HEK293 (cell line): ENCODE measurements around the gene TMEM170A.

Source experiments
- SALL2 ChIP-seq: fragments of 450-650 bp; formaldehyde crosslinking; IDR thresholded peaks from 2 replicates; pipeline ENCODE4 v1.5.0; 2017; ENCODE audit warnings: missing biosample characterization, mild to moderate bottlenecking, missing genetic modification characterization, borderline replicate concordance
- TCF7L2 ChIP-seq: IDR thresholded peaks from 2 replicates; pipeline ENCODE4 v1.6.1; 2011; ENCODE audit warnings: low read depth, mild to moderate bottlenecking, inconsistent platforms, low read length, moderate library complexity, borderline replicate concordance
- YY1 ChIP-seq: fragments of 450-650 bp; formaldehyde crosslinking; IDR thresholded peaks from 2 replicates; pipeline ENCODE4 v1.5.1; 2018; ENCODE audit warnings: missing biosample characterization, missing genetic modification characterization
- ZBTB20 ChIP-seq: fragments of 450-650 bp; formaldehyde crosslinking; IDR thresholded peaks from 2 replicates; pipeline ENCODE4 v1.5.1; 2016; ENCODE audit warnings: missing biosample characterization, missing genetic modification characterization
- ZIC2 ChIP-seq: fragments of 450-650 bp; formaldehyde crosslinking; IDR thresholded peaks from 2 replicates; pipeline ENCODE4 v1.5.1; 2016; ENCODE audit warnings: missing biosample characterization, missing genetic modification characterization
- ZNF670 ChIP-seq: fragments of 450-650 bp; formaldehyde crosslinking; IDR thresholded peaks from 2 replicates; pipeline ENCODE4 v1.5.1; 2016; ENCODE audit warnings: missing biosample characterization, missing genetic modification characterization, low read depth
- ZNF843 ChIP-seq: fragments of 450-650 bp; formaldehyde crosslinking; IDR thresholded peaks from 2 replicates; pipeline ENCODE4 v1.5.1; 2016; ENCODE audit warnings: missing biosample characterization, missing genetic modification characterization
- TF ChIP-seq, protein P1 (sequence below): fragments of 450-650 bp; formaldehyde crosslinking; IDR thresholded peaks from 2 replicates; pipeline ENCODE4 v1.5.1; 2016; ENCODE audit warnings: missing biosample characterization, missing genetic modification characterization
- TF ChIP-seq, protein P2 (sequence below): fragments of 450-650 bp; IDR thresholded peaks from 2 replicates; pipeline ENCODE4 v1.5.1; 2018; ENCODE audit warnings: missing biosample characterization, missing genetic modification characterization

DNA sequence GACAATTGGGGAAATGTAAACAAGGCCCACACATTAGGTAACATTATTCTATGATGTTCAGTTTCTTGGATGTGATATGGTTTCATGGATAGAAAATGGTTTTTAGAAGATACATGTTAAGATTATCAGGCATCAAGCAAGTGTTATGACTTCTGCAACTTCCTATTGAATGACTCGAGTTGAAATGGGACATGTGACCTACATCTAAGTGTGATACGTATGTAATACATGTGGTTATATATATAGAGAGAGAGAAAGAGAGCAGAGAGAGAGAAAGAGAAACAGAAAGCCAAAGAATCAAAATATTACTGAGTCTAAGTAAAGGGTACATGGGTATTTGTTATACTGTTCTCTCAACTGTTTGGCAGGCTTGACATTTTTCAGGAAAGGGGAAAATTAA, 1.7 kb downstream of the TMEM170A start:
- TF ChIP-seq SALL2, result no peak
- no peak for TF ChIP-seq TCF7L2
- no peak for TF ChIP-seq ZNF670
- no peak for TF ChIP-seq YY1 (tag by site-specific recombination)
- no peak for TF ChIP-seq ZBTB20
- TF ChIP-seq, protein P1, sequence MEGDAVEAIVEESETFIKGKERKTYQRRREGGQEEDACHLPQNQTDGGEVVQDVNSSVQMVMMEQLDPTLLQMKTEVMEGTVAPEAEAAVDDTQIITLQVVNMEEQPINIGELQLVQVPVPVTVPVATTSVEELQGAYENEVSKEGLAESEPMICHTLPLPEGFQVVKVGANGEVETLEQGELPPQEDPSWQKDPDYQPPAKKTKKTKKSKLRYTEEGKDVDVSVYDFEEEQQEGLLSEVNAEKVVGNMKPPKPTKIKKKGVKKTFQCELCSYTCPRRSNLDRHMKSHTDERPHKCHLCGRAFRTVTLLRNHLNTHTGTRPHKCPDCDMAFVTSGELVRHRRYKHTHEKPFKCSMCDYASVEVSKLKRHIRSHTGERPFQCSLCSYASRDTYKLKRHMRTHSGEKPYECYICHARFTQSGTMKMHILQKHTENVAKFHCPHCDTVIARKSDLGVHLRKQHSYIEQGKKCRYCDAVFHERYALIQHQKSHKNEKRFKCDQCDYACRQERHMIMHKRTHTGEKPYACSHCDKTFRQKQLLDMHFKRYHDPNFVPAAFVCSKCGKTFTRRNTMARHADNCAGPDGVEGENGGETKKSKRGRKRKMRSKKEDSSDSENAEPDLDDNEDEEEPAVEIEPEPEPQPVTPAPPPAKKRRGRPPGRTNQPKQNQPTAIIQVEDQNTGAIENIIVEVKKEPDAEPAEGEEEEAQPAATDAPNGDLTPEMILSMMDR (tag by site-specific recombination), result no peak
- TF ChIP-seq ZNF843, result no peak
- no peak for TF ChIP-seq ZIC2 (tag by site-specific recombination)
- TF ChIP-seq, protein P2, sequence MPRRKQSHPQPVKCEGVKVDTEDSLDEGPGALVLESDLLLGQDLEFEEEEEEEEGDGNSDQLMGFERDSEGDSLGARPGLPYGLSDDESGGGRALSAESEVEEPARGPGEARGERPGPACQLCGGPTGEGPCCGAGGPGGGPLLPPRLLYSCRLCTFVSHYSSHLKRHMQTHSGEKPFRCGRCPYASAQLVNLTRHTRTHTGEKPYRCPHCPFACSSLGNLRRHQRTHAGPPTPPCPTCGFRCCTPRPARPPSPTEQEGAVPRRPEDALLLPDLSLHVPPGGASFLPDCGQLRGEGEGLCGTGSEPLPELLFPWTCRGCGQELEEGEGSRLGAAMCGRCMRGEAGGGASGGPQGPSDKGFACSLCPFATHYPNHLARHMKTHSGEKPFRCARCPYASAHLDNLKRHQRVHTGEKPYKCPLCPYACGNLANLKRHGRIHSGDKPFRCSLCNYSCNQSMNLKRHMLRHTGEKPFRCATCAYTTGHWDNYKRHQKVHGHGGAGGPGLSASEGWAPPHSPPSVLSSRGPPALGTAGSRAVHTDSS (tag by site-specific recombination), result no peak
